IPS-NIHi7 (cell line): ENCODE results near the gene TTC39C.

Experiments used
- DNase-seq: peaks from one replicate; pipeline ENCODE4 v3.0.0; 2012; ENCODE audit warnings: mixed read lengths; ENCODE audit errors: extremely low spot score

Gene TTC39C

DNA sequence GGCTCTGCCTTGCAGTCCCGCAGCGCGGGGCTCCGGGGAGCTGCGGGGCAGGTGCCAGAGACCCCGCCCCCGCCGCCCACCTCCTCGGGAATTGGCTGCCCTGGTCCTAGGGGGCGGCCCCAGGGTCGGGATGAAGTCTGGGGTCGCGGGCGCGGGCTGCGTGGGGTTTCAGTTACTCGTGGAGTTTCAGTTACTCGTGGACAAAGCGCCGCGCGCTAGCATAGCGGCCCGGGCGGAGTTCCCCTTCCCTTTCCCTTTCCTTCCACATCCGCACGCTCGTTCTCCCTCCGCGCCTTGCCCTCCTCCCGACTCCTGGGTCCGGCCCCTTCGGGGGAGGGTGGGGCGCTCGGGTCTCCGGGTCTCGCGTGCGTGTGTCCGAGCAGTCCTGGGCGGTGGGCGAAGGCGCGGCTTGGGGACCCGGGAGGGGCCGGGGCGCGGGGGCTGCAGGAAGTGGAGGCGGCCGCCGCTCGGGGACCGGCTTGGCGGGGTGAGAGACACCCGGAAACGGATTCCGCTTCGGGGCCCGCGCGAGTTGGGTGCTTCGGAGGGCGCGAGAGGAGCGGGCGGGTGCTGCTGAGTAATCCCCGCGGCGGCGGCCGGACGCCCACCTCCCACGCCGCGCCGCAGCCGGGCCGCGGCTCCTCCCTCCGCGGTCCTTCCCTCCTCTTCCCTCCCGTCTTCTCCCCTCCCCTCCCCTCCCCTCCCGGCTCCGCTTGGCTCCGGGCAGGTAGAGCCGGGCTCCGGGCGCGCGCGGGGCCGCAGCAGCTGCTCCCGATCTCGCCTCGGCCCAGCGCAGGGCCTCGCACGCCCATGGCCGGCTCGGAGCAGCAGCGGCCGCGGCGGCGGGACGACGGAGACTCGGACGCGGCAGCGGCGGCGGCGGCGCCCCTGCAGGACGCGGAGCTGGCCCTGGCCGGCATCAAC, at the start of gene TTC39C:
TTC39C (plus strand) TSS at position 693 of the 924 bp plus-strand sequence; CDS start at position 811, 118 bp downstream.
- peak; percentile 67 for DNase-seq

DNA sequence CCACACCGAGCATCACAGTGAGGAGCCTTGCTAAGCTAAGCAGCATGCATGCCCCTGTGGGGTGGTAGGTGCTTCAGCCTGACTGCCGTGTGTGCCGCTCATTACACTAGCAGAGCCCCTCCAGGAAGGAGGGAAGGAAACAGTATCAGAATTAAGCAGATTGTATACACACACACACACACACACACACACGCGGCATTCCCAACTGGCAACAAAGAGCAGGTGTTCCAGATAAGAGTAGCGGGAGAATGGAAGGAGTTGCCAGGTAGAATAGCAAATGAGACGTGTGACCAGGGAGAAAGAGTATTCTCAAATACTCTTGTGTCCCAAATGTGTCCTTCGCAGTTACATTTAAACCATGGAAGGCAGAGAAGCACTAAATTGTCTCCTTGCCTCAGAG, 47.6 kb upstream of the TTC39C start:
- no peak for DNase-seq

DNA sequence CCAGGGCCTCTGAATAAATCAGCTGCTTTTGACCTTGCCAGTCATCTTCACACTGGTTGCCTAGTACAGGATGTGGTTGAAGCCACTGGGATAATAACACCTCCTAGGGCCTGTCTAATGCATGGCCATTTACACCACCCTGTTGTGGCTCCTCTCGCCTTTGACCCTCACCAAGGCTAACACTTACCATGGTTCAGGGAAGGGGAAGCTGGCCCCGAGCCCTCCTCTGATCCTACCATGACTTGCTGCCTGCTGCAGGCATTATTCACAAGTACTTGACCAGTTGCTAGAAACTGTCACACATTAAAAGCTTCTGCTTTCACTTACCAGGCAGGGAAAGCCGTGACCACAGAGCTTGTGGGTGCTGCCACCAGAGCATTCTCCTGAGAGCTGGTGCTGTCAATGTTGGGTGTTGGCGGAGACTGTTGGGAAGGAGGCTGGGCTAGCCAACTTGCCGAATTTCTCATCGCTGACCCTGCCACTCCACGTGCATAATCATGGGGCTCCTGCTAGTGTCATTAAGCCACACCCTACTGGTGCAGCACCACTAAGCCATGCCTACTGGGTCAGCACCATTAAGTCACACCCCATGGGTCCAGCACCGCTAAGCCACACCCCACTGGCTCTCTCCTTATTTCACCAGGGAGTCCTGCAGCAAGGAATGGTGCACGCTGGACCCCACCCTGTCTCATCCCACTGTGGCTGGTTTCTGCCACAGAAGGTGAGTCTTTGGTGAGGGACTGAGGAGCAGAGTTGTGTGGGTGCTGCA, 47.0 kb upstream of the TTC39C start:
- no peak for DNase-seq

DNA sequence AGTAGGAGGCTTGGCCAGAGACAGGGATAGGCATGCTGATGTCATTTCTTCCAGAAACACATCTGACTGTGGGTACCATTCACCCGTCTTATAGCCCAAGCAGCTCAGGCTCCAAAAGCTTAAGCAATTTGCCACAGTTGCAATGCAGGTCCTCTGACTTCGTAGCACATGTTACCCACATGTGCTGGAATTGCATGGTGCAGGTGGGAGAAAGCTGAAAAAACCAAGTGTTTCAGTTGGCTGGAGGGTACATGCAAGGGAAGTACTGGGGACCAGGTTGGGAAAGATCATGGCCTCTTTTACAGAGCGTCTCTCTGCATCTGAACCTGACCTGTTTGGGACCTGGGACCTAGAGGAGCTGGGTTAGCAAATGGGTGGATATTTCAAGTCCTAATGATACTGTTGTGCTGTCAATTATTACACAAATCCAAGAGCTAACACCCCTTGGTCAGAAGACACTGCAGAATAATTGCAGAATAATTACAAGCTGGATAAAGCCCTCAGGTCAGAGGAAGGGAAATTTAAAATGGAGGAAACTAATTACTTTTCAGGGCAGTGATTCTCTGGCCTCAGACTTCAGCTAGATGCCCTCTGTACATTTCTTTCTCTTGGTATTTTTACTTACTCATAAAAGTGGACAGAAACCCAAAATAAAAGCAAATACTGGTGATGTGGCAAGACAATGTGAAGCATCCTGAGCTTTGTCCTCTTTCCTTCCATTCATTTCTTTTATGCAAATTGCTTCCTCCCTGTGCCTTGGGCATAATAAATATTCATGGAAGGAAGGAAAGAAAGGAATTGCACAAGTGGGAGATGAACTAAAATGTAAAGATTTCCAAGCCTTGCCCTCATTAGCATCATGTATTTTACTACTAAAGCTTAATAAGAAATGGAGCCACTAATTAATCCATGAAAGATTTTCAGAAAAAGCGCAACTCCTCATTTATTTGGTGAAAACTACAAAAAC, 45.6 kb upstream of the TTC39C start:
- no peak for DNase-seq

DNA sequence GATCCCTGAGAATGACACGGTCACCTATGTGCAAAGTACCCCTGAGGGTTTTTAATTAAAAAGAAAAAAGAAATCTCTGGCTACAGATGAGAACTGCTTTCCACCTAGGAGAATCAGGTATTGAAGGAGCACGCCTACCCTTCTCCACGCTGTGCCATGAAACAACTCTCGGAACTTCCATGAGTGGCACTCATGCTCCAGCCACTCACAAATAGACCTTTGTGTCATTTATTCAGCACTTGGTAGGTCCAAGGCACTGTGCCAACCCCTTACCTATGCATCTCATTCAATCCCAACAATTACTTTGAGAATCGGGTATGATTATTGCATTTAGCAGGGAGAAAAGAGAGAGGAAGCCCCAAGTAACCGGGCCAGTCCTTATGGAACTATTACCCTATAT, 44.9 kb upstream of the TTC39C start:
- DNase-seq, result no peak

DNA sequence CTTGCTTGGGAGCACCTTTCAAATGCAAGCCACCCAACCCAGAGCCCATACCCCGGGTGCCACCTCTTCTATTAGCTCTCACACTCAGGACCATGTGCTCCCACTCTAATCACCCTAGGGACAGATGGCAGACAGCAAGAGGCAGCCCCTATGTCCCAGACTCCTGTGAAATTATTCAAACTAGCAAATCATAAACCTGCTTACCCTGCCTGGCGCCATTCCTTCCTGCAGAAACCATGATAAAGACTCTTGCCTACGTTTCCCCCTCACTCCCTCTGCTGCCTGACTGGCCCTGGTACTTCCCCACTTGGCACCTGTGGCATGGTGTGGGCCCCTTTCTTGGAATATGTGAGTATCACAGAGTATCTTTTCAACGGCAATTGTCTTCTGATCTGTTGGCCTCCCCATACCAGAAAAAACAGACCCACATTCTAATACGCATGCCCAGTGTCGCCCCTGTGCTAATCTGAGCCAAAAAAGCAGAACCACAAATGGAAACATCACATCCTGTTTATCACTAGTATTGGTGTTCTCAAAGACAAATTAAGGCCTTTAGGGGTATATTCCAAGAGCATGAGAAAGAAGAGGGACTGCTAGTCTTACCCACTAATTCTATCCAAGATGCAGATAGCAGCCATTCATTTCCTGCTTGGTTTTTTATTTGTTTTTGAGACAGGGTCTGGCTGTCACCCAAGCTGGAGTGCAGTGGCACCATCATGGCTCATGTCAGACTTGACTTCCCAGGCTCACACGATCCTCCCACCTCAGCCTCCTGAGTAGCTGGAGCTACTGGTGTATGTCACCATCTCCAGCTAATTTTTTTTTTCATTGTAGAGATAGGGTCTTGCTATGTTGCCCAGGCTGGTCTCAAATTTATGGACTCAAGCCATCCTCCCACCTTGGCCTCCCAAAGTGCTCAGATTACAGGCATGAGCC, 44.1 kb upstream of the TTC39C start:
- DNase-seq, result no peak

DNA sequence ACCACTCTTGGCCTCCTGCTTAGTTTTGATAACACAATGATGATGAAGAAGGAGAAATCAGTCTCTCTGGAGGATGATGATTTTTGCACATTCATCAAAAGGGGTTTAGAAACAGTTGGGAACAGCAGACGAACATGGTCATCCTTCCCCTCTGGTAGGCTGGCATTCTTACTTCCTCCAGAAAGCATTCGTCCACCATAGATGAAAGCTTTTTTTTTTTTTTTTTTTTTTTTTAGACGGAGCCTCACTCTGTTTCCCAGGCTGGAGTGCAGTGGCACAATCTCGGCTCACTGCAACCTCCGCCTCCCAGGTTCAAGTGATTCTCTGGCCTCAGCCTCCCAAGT, 43.5 kb upstream of the TTC39C start:
- DNase-seq, result no peak

DNA sequence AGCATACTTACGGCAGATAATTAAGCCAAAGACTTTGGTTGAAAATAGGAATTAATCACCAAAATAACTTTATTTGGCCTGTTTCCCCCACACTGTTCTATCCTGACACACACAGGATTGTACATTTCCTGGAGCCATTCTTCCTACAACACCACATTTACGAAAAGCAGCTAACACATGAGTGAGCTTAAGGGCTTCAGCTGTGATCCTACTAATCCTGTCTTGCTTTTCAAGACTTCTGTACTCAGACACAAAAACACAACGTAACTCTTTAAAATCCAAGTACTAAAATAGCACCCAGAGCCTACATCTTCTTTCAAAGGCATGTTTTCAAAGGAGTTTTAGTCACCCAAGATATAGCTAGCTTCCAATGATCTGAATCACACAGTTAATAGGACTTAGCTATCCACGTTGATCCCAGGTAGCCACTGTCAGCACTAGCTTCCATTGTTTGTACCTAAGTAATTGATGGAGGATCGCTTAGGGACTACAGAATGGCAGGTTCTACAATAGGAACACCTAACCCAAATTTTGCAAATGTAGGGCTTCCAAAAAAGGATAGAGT, 42.8 kb upstream of the TTC39C start:
- DNase-seq, result no peak

DNA sequence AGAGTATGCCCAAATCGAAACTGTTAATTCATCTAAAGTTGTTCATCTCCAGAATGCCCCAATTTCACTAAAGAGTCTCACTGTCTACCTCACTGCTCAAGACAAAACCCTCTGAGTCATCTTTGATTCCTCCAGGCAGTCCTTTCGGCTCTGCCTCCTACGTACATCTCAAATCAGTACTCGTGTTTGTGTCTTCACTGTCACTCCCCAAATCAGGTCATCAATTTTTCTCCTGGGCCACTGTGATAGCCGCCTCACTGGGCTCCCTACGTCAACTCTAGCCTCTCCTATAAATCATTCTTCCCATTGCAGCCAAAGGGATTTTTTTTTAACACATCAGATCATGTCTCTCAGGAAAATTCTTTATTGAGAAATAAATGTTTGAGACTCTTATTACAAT, 42.1 kb upstream of the TTC39C start:
- DNase-seq, result no peak

DNA sequence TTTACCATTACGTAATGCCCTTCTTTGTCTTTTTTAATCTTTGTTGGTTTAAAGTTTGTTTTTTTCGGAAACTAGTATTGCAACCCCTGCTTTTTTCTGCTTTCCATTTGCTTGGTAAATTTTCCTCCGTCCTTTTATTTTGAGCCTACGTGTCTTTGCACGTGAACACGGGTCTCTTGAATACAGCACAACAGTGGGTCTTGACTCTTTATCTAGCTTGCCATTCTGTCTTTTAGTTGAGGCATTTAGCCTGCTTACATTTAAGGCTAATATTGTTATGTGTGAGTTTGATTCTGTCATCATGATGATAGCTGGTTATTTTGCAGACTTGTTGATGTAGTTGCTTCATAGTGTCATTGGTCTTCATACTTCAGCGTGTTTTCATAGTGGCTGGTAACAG, 37.5 kb upstream of the TTC39C start:
- DNase-seq, result no peak

DNA sequence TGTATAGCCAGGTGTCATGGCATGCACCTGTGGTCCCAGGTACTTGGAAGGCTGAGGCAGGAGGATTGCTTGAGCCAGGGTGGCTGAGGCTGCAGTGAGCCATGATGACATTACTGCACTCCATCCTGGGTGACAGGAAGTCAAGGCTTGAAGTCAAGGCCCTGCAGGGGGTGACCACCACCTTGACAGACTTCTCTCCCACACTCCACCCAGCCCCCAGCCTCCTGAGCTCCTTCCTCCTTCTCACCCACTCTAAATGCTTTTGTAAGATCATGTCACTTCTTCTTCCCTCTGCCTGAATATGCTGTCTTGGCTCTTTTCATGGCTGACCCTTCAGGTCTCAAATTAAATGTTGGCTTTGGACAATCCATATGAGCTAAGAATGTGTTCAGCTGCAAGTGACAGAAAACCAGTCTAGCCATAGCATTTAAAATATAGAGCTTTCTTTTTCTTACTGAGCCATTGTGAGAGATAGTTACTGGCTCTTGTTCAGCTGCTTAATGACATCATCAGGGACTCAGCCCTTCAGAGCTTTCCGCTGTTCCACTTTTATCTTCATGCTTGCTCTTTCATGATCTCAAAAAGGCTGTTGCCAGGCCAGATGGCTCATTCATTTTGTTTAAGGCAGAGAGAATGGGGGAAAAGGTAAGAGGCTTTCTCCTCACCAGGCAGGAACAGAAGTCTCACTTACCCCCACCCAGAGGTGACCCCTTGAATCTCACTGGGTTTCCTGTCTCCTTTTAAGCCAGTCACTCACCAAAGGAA, 36.7 kb upstream of the TTC39C start:
- DNase-seq, result no peak

DNA sequence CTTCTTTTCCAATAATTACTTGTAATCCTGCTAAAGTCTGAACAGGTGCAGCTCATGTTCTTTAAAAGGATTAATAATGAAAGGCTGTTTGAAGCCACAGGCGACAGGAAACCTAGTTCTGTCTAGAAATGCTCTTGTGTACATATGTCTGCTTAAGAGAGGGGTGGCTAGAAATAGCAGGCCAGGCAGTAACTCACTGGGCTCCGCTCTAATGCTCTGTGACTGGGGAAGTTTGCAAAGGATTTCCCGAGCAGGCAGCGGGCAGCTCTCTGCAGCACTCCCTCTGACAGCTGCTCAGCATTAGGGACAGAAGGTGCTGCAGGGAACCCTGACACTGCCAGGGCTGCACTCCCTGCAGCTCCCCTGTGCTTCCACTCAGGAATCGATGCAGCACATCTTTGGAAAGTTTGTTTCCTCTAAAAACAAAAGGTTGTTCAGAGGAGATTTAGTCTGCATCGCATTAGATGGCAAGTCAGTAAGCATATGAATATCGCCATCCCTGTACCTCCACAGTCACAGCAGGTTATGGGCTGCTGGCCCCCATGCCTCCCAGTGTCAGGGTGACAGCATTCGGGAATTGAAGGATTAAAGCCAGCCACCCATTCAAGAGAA, 33.1 kb upstream of the TTC39C start:
- no peak for DNase-seq

DNA sequence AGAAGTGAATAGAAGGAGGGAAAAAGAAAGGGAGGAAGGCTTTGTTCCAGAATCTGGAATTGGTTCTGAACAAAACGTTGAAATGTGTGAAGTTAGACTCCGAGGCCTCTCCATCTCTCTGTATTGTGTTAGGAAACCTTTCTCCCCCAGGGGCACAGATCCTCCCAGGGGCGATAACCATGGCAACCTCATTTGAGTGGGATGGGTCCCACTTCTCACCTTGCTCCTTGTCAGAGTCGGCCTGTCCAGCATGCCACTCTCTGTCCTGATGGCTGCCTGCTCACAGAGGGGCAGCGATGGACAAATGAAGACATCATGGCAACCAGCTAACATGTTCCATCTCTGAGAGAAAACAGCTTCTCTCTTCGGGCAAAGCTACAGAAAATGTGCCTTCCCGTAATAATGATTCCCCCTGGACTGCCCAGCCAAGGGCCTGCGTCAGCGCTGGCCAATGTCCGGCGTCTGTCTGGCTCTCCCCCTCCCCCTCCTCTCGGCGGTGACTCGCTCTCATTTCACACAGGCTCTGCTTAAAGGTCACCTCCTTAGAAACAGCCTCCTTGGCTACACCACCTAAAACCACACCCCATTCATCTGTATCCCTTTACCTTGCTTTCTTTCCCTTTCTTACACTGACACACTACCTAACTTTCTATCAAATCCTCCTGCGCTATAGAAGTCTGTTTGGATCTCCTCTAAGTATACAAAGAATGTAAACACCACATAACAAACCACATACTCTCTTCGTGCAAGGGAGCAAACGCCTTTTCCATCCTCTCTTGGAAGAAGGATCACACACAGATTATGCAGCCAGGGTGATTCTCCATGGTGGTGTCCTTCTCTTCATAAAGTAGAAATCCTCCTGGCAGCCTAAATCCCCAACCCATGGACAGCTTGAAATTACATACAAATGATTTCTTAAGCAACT, 32.1 kb upstream of the TTC39C start:
- no peak for DNase-seq

DNA sequence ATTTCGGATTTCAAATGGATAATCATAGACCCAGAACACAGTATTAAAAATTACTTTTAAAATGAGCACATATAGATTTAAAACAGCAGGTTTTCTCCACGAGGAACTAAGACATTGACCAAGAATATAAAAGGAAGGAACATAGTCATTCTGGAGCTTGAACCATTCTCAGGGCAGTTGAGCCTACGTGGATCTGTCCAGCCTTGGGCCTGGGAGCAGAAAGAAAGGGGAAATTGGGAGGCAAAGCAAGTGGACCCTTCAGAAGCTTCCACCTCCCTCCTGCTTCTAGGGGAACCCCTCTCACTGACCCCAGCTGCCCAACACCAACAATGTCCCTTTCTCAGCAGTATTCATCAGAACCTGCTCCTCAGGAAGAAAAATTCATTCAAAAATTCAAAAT, 31.4 kb upstream of the TTC39C start:
- no peak for DNase-seq

DNA sequence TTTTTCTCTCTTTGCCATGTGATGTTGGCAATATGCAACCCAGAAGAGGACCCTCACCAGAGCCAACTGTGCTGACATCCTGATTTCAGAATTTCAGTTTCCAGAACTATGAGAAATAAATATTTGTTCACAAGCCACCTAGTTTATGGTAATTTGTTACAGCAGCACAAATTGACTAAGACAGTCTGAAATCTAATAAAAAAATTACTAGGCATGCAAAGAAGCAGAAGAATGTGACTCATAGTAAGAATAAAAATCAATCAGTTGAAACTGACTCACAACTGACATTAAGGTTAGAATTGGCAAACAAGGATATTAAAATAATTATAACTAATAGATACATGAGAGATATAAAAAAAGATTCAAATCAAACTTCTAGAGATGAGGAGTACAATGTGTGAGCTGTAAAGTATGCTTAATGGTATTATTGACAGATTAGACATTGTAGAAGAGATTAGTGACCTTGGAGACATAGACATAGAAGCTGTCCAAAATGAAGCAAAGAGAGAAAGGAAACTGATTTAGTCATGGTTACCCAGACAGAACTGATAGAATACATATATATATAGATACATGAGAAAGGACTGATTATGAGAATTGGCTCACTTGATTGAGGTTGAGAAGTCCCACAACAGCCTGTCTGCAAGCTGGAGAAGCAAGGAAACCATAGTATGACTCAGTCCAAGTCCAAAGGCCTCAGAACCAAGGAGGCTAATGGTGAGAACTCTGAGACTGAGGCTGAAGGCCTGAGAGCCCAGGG, 27.8 kb upstream of the TTC39C start:
- DNase-seq, result no peak

DNA sequence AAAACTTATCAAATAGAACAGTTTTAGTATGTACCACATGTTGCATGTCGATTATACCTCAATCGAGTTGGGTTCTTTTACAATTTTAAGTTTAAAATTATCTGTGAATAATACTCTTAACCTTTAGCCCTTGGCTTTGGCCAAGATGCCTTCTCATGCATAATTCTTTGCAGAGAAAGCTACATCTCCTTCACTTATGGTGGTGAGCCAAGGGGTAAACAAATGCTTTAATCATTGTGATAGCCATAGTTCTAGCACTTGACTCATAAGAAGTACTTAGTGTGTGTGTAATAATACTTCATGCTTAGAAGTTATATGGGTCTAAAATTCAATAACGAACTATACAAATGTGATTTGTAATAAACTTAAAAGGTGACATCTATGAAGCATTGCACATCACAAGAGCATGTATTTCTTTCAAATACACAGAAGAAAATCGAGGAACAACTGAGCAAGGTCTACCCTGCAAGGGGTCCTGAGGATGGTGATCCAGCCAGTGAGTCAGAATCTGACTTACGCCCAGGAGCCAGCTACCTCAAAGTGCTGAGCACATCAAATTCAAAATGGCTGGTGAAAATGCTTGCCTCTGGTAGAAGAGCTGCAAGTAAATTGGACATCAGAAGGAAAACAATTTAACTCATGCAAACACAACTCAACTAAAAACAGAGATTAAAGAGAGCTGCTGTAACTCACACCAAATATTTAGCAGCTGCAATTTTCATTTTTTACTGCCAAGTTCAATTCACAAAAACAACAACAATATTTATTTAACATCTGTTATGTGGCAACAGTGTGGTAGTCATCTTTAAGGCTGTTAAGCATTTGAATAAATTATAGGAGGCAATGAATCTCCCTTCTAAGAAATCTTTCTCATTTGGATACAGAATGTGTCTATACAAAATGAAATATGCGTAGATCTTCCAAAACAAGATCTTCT, 23.8 kb upstream of the TTC39C start:
- DNase-seq, result no peak
